ENCODE data around the gene SMC6. TPM values are rescaled to one million over a fixed set of nuclear protein-coding genes. Genes with fewer than 3 reads are reported as not detected.

SMC6 gene
- total RNA-seq, 1 experiment from 2014 or later = 40.3 TPM

- Histone ChIP-seq H3K4me1 (ENCODE audit: insufficient read depth, low read length) (no peaks in the 10 kb centered on the region; the same call in 1 of the 2 replicates), H3K9me3 (ENCODE audit: control insufficient read depth, low read depth, low read length) (no peaks in the 10 kb centered on the region), H2BK20ac (ENCODE audit: low read depth, low read length, poor library complexity, severe bottlenecking) (no peak overlapping the region), H2BK5ac (ENCODE audit: insufficient read length, low read length) (no peak overlapping the region), H3K23ac (ENCODE audit: insufficient read length, low read depth, low read length) (no peak overlapping the region), H3K27ac (ENCODE audit: insufficient read length, low read depth, low read length) (no peak overlapping the region), H3K4me2 (ENCODE audit: insufficient read depth, insufficient read length, low read length) (no peak overlapping the region), H3K79me2 (ENCODE audit: insufficient read depth, low read length) (no peaks in the 10 kb centered on the region), H3K23me2 (ENCODE audit: insufficient read length, low read depth, low read length, poor library complexity, severe bottlenecking) (no peaks in the 10 kb centered on the region), H3K56ac (ENCODE audit: insufficient read length, low read depth, low read length) (no peak overlapping the region), H3K4ac (ENCODE audit: low read depth, low read length) (no peak overlapping the region), H4K5ac (ENCODE audit: insufficient read length, low read depth, low read length) (no peak overlapping the region), H2BK120ac (ENCODE audit: low read depth, low read length, poor library complexity, severe bottlenecking) (no peak overlapping the region), H4K20me1 (ENCODE audit: control insufficient read depth, insufficient read depth, insufficient read length) (no peaks in the 10 kb centered on the region), H3K79me1 (ENCODE audit: insufficient read depth, low read depth, low read length, poor library complexity, severe bottlenecking) (no peaks in the 10 kb centered on the region), H2BK15ac (ENCODE audit: low read depth, low read length) (no peak overlapping the region), H2AFZ (ENCODE audit: low read length) (no peak overlapping the region), H4K91ac (ENCODE audit: insufficient read length, low read depth, low read length) (no peak overlapping the region), H4K8ac (replicated peaks; ENCODE audit: insufficient read length, low read depth, low read length) (no peak overlapping the region), H3K18ac (ENCODE audit: insufficient read length, low read depth, low read length) (no peak overlapping the region), H2AK5ac (ENCODE audit: insufficient read length, low read length) (no peak overlapping the region), H3T11ph (ENCODE audit: low read length) (no peak overlapping the region), H3K9ac (ENCODE audit: extremely low read depth, insufficient read length, low read length) (no peak overlapping the region), H2BK12ac (ENCODE audit: insufficient read length, low read depth, low read length) (no peak overlapping the region), H3K27me3 (ENCODE audit: insufficient read depth, low read length) (no peaks in the 10 kb centered on the region), H3K14ac (ENCODE audit: insufficient read depth, low read length) (no peak overlapping the region)
- no CpG with 5 or more reads among the region's 1 CpG for WGBS (ENCODE audit: extremely low coverage, insufficient read length, low lambda C conversion rate)
- no peak overlapping the region for H3K4me3 Mint-ChIP-seq
- H3K9me3 Mint-ChIP-seq = no peaks in the 10 kb centered on the region
- H3K36me3 Mint-ChIP-seq (ENCODE audit: insufficient read depth in 1 of 3, low read depth in 3 of 3) = peaks cover 4 to 12% (median 10%) of the 10 kb centered on the region in 3 experiments; a peak in 6 of 7 replicates
- no peaks in the 10 kb centered on the region for H3K27me3 Mint-ChIP-seq (ENCODE audit: low read depth)
- peaks cover 16 to 23% of the 10 kb centered on the region in 2 experiments for H3K4me1 Mint-ChIP-seq
- TF ChIP-seq CTCF (conservative IDR thresholded peaks at IDR 0.05) = no peak
- DNase-seq = no peak
- peak overlapping the region in 1 of 3 experiments; percentile 62; a peak in 2 of 7 replicates for H3K27ac Mint-ChIP-seq
These were observed 105.0 kb downstream of the SMC6 start for GRCh38 chr2:17648581-17648980.
